ENCODE results near the gene C12orf60. TPM values are rescaled to one million over a fixed set of nuclear protein-coding genes. Genes with fewer than 3 reads are reported as not detected.

C12orf60 gene
- total RNA-seq, 1 donor from 2014 or later, result 4.9 TPM

GRCh38 chr12:14854586-14855183 is 51.2 kb downstream of the C12orf60 start:
- TF ChIP-seq CTCF (IDR thresholded peaks at IDR 0.05; ENCODE audit: insufficient read depth, low read length, poor library complexity, severe bottlenecking), result no peak
- Histone ChIP-seq H3K36me3 (ENCODE audit: control insufficient read depth, insufficient read depth, low read length) (no peaks in the 10 kb centered on the region), H3K4me3 (ENCODE audit: low read depth, low read length) (no peak overlapping the region), H3K27me3 (ENCODE audit: control insufficient read depth, insufficient read depth, low read length) (no peaks in the 10 kb centered on the region)
- no peak for DNase-seq (ENCODE audit: low read depth)

DNA sequence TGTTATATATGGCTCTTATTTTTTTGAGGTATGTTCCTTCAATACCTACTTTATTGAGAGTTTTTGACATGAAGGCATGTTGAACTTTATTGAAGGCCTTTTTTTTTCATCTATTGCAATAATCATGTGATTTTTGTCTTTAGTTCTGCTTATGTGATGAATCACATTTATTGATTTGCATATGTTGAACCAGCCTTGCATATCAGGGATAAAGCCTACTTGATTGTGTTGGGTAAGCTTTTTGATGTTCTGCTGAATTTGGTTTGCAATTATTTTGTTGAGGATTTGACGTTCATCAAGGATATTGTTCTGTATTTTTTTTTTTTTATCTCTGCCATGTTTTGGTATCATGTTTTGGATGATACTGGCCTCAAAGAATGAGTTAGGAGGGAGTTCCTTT is 55.0 kb downstream of the C12orf60 start:
- no peak overlapping the region for H3K4me3 ChIP-seq (ENCODE audit: low read depth, low read length)
- no peaks in the 10 kb centered on the region for H3K36me3 ChIP-seq (ENCODE audit: control insufficient read depth, insufficient read depth, low read length)
- H3K27me3 ChIP-seq (ENCODE audit: control insufficient read depth, insufficient read depth, low read length), result no peaks in the 10 kb centered on the region
- no peak for TF ChIP-seq CTCF (IDR thresholded peaks at IDR 0.05; ENCODE audit: insufficient read depth, low read length, poor library complexity, severe bottlenecking)
- no peak for DNase-seq (ENCODE audit: low read depth)

- no peaks in the 10 kb centered on the region for H3K27me3 ChIP-seq (ENCODE audit: control insufficient read depth, insufficient read depth, low read length)
- no peak for TF ChIP-seq CTCF (IDR thresholded peaks at IDR 0.05; ENCODE audit: insufficient read depth, low read length, poor library complexity, severe bottlenecking)
- no peaks in the 10 kb centered on the region for H3K36me3 ChIP-seq (ENCODE audit: control insufficient read depth, insufficient read depth, low read length)
- no peak for DNase-seq (ENCODE audit: low read depth)
- H3K4me3 ChIP-seq (ENCODE audit: low read depth, low read length), result no peak overlapping the region
Observed at GRCh38 chr12:14860490-14860889, 57.0 kb downstream of the C12orf60 start.

DNA sequence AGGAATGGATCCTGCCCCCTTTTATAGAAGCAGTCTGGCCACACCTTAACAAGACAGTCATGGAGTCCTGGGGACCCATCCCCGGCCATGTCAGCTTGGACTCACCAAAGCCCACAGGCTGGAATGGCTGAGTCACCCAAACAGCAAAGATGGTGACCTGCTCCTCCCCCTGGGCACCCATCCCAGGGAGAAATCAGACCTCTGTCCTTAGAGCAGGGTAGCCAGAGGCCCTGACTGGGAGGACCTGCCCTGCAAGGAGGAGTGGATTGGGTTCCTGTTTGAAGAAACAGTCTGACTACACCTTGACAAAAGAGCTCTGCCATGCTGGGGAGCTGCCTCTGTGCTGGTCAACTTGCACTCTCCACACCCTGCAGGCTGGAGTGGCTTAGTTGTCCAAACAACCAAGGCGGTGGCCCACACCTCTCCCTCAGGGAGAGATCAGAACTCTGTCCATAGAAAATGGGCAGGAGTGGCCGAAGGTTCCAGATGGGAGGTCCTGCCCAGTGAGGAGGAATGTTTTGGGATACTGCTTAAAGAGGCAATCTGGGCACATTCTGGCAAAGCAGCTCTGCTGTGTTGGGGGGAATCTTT is 65.5 kb downstream of the C12orf60 start:
- Histone ChIP-seq H3K4me3 (ENCODE audit: low read depth, low read length) (no peak overlapping the region), H3K36me3 (ENCODE audit: control insufficient read depth, insufficient read depth, low read length) (no peaks in the 10 kb centered on the region), H3K27me3 (ENCODE audit: control insufficient read depth, insufficient read depth, low read length) (no peaks in the 10 kb centered on the region)
- no peak for TF ChIP-seq CTCF (IDR thresholded peaks at IDR 0.05; ENCODE audit: insufficient read depth, low read length, poor library complexity, severe bottlenecking)
- no peak for DNase-seq (ENCODE audit: low read depth)

DNA sequence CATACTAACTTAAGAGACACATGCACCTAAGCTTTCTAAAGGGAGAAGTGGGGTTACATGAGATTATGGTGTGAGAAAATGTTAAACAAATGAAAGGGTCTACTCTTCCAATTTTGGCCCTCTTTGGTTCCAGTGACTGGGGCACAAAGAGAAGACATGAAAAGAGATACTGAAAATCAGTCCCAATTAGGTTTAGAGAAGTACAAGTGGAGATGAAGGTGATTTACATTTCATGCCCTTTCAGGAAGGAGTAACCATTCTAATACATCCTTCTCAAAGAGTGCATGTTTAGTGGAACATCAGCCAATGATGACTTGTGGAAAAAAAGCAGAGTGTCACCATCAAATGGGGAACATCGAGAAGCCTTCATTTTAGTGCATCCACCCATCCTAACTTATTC is 67.8 kb downstream of the C12orf60 start:
- no peaks in the 10 kb centered on the region for H3K36me3 ChIP-seq (ENCODE audit: control insufficient read depth, insufficient read depth, low read length)
- H3K27me3 ChIP-seq (ENCODE audit: control insufficient read depth, insufficient read depth, low read length), result no peaks in the 10 kb centered on the region
- DNase-seq (ENCODE audit: low read depth), result no peak
- no peak for TF ChIP-seq CTCF (IDR thresholded peaks at IDR 0.05; ENCODE audit: insufficient read depth, low read length, poor library complexity, severe bottlenecking)
- no peak overlapping the region for H3K4me3 ChIP-seq (ENCODE audit: low read depth, low read length)

DNA sequence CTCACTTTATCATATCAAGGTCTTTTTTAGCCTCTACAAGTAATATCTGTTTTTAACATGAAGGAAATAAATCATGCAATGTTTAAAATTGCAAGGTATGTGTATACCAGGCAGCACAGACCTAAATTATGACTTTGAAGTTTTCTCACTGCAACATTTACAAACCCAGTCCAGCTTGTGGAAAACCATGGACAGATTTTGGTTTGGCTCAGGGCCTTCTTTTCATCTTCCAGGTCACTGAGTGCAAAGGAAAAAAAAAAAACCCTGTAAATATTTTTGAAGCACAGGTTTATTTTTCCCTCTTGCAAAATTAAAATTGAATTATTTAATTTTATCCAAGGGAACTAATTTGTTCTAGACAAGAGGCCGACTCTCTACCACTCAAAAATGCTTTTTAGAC is 68.4 kb downstream of the C12orf60 start:
- H3K36me3 ChIP-seq (ENCODE audit: control insufficient read depth, insufficient read depth, low read length), result no peaks in the 10 kb centered on the region
- DNase-seq (ENCODE audit: low read depth), result no peak
- TF ChIP-seq CTCF (IDR thresholded peaks at IDR 0.05; ENCODE audit: insufficient read depth, low read length, poor library complexity, severe bottlenecking), result no peak
- no peak overlapping the region for H3K4me3 ChIP-seq (ENCODE audit: low read depth, low read length)
- no peaks in the 10 kb centered on the region for H3K27me3 ChIP-seq (ENCODE audit: control insufficient read depth, insufficient read depth, low read length)

All from kidney epithelial cell (primary cell).